ENCODE data around the gene FMO1. TPM values are rescaled to one million over a fixed set of nuclear protein-coding genes. Genes with fewer than 3 reads are reported as not detected.
"Not testable (repeated sequence)": the region's sequence is repeated elsewhere in the genome, so short reads cannot be mapped to it uniquely, and the experiment has no call there.

Gene FMO1
- total RNA-seq, 2 experiments from 2014 or later, result 0.34 to 0.38 TPM

DNA sequence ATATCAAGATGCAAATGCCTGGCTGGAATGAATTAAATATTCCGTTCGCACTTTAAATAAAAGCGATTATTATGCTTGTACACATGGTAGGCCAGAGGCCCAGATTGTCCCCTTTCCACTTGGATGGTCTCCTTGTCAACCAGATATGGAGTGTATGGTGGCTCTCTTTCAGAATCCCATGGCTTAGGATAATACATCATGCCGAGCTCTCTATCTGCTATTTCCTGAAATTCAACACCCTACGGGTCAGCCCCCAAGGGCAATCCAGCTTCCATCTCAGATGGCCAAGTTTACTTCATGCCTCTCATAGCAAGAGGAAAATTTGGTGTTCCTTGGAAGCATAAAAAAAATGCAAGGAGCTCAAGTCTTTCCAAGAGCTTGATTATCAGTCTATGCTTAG, 25.4 kb upstream of the FMO1 start:
- intact Hi-C loops (cut with micrococcal nuclease; ENCODE audit: unreplicated experiment), result loop anchor here (10.0 kb wide), 1 partner anchor 538 kb away; no protein-coding TSS in a partner anchor
- Histone ChIP-seq H3K4me1 (ENCODE audit: insufficient read depth, low read length, poor library complexity, severe bottlenecking) (peaks cover 7% of the 10 kb centered on the region), H3K36me3 (ENCODE audit: insufficient read depth, low read length) (no peaks in the 10 kb centered on the region), H2AFZ (ENCODE audit: low read length) (no peak overlapping the region), H3K4me3 (ENCODE audit: low read depth, low read length, poor library complexity, severe bottlenecking) (no peak overlapping the region), H3K4me2 (ENCODE audit: low read length) (no peak overlapping the region), H3K9me2 (ENCODE audit: insufficient read depth, low read length) (no peaks in the 10 kb centered on the region), H3K27ac (ENCODE audit: low read depth, low read length, poor library complexity, severe bottlenecking) (no peak overlapping the region), H3K9me3 (ENCODE audit: low read length) (no peaks in the 10 kb centered on the region), H4K20me1 (ENCODE audit: insufficient read depth, low read length) (no peaks in the 10 kb centered on the region), H3K79me2 (ENCODE audit: insufficient read depth, low read depth, low read length) (no peaks in the 10 kb centered on the region)
- no peak for TF ChIP-seq EZH2phosphoT487 (IDR thresholded peaks at IDR 0.05; ENCODE audit: borderline replicate concordance, low read depth, low read length)
- TF ChIP-seq, protein P1, sequence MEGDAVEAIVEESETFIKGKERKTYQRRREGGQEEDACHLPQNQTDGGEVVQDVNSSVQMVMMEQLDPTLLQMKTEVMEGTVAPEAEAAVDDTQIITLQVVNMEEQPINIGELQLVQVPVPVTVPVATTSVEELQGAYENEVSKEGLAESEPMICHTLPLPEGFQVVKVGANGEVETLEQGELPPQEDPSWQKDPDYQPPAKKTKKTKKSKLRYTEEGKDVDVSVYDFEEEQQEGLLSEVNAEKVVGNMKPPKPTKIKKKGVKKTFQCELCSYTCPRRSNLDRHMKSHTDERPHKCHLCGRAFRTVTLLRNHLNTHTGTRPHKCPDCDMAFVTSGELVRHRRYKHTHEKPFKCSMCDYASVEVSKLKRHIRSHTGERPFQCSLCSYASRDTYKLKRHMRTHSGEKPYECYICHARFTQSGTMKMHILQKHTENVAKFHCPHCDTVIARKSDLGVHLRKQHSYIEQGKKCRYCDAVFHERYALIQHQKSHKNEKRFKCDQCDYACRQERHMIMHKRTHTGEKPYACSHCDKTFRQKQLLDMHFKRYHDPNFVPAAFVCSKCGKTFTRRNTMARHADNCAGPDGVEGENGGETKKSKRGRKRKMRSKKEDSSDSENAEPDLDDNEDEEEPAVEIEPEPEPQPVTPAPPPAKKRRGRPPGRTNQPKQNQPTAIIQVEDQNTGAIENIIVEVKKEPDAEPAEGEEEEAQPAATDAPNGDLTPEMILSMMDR (conservative IDR thresholded peaks at IDR 0.05; ENCODE audit: low read length), result no peak
- POLR2A ChIA-PET, result interaction anchor here (1.0 kb wide), 1 partner anchor 91 kb away, joined by 3 read pairs; the partner anchor contains the start of gene FMO4
- DNase-seq (ENCODE audit: low spot score), result no peak
- CTCF ChIA-PET (ENCODE audit: unreplicated experiment), result no interaction called here
- no TSS peak for BruUV-seq (replicated peaks)

DNA sequence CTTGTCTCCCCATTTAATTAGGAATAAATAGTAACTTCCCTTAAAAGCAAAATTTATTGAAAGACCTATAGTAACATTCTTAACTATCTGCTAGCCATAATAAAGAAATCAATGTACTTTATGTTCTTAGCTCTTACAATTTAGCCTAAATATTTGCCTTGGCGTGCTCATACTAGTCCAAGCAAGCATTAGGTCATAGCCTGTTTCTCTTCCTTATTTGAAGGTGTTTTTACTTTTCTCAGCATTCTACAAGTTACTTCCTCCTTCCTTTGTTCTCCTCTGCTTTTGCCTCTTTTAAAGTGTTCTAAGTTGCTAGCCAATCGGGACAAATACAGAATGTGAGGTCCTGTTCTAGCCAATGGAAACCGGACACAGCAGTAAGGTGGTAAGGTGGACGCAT, 24.0 kb upstream of the FMO1 start:
- DNase-seq (ENCODE audit: low spot score); H2AFZ ChIP-seq (ENCODE audit: low read length); H3K79me2 ChIP-seq (ENCODE audit: insufficient read depth, low read depth, low read length); H3K27ac ChIP-seq (ENCODE audit: low read depth, low read length, poor library complexity, severe bottlenecking); CTCF ChIA-PET (ENCODE audit: unreplicated experiment); H3K36me3 ChIP-seq (ENCODE audit: insufficient read depth, low read length); POLR2A ChIA-PET; H3K4me3 ChIP-seq (ENCODE audit: low read depth, low read length, poor library complexity, severe bottlenecking); BruUV-seq (replicated peaks); H3K4me2 ChIP-seq (ENCODE audit: low read length); H3K4me1 ChIP-seq (ENCODE audit: insufficient read depth, low read length, poor library complexity, severe bottlenecking); H4K20me1 ChIP-seq (ENCODE audit: insufficient read depth, low read length); H3K9me2 ChIP-seq (ENCODE audit: insufficient read depth, low read length); H3K9me3 ChIP-seq (ENCODE audit: low read length): not testable (repeated sequence)
- intact Hi-C loops (cut with micrococcal nuclease; ENCODE audit: unreplicated experiment), result loop anchor here (10.0 kb wide), 1 partner anchor 539 kb away; no protein-coding TSS in a partner anchor

GRCh38 chr1:171226747-171227370, 21.4 kb upstream of the FMO1 start:
- no peaks in the 10 kb centered on the region for H3K9me3 ChIP-seq (ENCODE audit: low read length)
- TF ChIP-seq EZH2phosphoT487 (IDR thresholded peaks at IDR 0.05; ENCODE audit: borderline replicate concordance, low read depth, low read length), result no peak
- TF ChIP-seq, protein P1 (conservative IDR thresholded peaks at IDR 0.05; ENCODE audit: low read length), result peak; percentile 93
- no peaks in the 10 kb centered on the region for H3K9me2 ChIP-seq (ENCODE audit: insufficient read depth, low read length)
- H3K27ac ChIP-seq (ENCODE audit: low read depth, low read length, poor library complexity, severe bottlenecking), result no peak overlapping the region
- H3K4me2 ChIP-seq (ENCODE audit: low read length), result no peak overlapping the region
- H3K4me1 ChIP-seq (ENCODE audit: insufficient read depth, low read length, poor library complexity, severe bottlenecking), result peaks cover 7% of the 10 kb centered on the region
- intact Hi-C loops (cut with micrococcal nuclease; ENCODE audit: unreplicated experiment), result loop anchor here (5.0 to 10.0 kb wide), 4 partner anchors 85 to 542 kb away; partner anchors contain the start of gene FMO4
- no TSS peak for BruUV-seq (replicated peaks)
- no peaks in the 10 kb centered on the region for H3K36me3 ChIP-seq (ENCODE audit: insufficient read depth, low read length)
- H3K79me2 ChIP-seq (ENCODE audit: insufficient read depth, low read depth, low read length), result no peaks in the 10 kb centered on the region
- H2AFZ ChIP-seq (ENCODE audit: low read length), result no peak overlapping the region
- H4K20me1 ChIP-seq (ENCODE audit: insufficient read depth, low read length), result no peaks in the 10 kb centered on the region
- ChIA-PET CTCF (ENCODE audit: unreplicated experiment) (interaction anchor here (0.7 to 1.2 kb wide), 2 partner anchors 87 to 142 kb away, joined by 3 to 9 read pairs; partner anchors contain the start of gene FMO4), POLR2A (interaction anchor here (0.6 to 1.7 kb wide), 6 partner anchors 11 to 147 kb away, joined by 3 to 6 read pairs (median 3); no protein-coding TSS in a partner anchor)
- H3K4me3 ChIP-seq (ENCODE audit: low read depth, low read length, poor library complexity, severe bottlenecking), result no peak overlapping the region
- peak; percentile 73 for DNase-seq (ENCODE audit: low spot score)
